GM19025 (cell line): ENCODE data around the gene PIEZO2.

ENCODE experiments used
- ATAC-seq: cut with Tn5 transposase; IDR thresholded peaks from one replicate; pipeline ENCODE4 v1.9.1; 2021; ENCODE audit warnings: mild to moderate bottlenecking, low read depth, moderate library complexity; ENCODE audit not compliant: unreplicated experiment

Gene PIEZO2

DNA sequence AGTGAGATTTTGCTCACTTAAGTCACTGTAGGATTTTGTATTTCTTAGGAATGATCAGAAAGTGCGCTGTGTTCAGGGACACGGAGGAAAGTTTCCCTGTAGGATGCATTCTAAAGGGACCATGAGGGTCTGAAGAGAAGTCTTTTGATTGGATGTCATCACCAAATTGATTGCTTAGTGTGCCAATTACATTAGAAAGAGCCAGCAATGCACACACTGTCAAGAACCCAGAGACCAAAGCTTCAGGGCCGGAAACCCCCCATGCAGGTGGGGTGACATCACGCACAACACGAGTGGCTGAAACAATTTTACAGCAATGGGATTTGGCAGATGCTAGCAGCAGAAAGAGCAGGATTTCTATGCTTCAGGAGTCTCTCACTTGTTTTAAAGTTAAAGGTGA, 381.1 kb downstream of the PIEZO2 start:
- no peak for ATAC-seq

DNA sequence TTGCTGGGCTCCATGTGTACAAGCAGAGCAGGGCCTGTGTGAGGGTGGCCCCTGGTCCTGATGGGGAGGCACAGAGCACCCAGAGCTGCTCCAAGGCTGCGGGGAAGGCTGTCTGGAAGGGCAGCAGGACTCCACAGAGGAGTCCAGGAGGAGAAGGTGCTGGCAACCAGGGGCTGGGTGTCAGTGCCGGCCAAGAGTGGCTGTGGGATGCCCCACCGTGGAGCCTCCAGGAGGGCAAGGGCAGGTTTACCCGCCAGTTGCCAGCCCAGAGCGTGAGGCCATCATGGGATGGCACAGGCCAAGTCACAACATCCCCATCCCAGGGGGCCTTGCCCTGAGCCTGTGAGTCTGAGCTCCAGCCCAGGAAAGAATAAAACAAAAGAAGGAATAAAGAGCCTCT, 381.7 kb downstream of the PIEZO2 start:
- ATAC-seq = no peak

DNA sequence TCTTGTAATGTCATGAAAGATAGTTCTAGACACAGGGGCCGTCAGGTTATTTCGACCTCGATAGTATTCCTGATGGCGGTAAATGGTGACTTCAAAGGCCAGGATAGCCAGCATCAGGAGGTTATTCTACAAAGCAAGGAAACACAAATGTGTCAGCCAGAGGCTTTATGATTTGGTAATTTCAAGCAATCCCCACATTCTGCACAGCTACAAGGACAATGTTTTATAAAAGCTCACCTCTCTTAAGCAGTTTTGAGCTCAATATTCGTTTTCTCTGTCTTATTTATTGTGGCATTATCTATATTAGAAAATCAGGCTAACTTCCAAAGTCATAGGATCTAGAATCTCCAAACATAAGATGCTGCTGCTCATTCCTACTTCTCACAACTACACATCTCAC, 388.4 kb downstream of the PIEZO2 start:
- no peak for ATAC-seq

DNA sequence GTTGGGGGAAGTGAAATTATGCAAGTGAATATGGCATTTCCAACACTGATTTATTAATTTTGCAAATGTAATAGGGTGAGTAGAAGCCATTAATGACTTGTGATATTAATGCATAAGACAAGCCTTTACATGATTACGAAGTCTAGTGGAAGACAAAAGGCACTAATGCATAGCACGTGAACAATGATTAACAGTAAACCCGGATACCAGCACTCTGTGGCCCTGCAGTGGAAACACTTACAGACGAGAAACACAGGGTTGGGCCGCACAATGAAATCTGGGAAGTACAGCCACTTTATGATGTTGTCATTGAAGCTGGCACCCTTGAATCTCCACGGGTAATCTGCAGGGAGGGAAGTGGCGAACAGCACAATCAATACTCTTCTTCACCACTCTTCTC, 390.1 kb downstream of the PIEZO2 start:
- ATAC-seq = no peak

DNA sequence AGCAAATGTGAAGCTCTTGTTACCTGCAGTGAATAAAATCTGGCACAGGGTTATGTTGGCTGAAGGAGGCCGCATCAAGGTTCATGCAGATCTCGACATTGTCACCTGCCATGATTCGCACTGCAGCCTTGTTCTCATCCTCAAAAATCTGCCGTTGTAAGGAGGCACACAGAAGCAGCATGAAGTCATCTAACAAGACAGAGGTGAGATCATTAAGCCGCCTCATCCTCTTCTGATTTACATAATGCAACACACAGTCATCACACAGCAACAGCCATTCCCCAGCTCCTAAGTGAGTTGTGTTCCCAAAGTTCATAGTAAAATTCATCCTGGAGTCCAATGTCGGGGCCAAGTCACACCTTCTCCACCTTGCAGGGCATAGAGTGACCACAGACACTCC, 391.4 kb downstream of the PIEZO2 start:
- ATAC-seq = no peak

DNA sequence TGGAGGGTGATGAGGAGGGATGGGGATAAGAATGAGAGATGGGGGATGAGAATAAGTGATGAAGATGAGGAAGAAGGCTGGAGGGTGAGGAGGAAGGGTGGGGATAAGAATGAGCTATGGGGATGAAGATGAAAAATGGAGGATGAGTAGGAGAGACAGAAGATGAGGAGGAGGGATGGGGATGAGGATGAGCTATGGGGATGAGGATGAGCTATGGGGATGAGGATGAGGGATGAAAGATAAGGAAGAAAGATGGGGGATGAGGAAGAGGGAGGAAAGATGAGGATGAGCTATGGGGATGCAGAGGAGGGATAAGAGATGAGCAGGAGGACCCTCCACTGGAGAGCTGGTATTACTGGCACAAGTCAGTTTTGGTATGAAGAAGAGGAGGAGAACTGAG, 392.0 kb downstream of the PIEZO2 start:
- no peak for ATAC-seq

DNA sequence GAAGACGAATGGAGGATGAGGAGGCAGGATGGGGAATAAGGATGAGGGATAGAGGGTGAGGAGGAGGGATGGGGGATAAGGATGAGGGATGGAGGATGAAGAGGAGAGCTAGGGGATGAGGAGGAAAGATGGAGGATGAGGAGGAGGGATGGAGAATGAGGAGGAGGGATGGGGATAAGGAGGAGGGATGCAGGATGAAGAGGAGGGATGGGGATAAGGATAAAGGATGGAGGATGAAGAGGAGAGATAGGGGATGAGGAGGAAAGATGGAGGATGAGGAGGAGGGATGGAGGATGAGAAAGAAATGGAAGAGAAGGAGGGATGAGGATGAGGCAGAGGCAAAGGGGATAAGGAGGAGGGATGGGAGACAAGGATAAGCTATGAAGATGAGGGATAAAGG, 393.5 kb downstream of the PIEZO2 start:
- no peak for ATAC-seq

DNA sequence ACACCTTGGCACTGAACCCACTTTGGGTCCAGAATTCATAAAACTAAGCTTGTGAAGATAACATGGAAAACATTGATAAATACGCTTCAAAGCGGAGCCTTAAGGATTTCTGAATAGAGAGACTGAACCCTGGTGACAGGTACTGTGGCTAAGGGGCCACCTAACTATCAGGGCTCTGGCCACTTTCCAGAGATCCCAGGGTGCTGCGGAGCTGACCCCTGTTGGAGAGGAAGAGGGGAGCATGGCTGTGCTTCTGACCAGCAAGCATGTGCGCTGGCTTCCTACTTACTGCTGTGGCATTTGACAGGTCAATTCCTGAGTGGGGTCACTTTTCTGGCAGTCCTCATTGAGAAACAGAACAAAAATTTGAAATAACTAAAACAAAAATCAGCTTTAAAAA, 395.2 kb downstream of the PIEZO2 start:
- ATAC-seq = no peak

DNA sequence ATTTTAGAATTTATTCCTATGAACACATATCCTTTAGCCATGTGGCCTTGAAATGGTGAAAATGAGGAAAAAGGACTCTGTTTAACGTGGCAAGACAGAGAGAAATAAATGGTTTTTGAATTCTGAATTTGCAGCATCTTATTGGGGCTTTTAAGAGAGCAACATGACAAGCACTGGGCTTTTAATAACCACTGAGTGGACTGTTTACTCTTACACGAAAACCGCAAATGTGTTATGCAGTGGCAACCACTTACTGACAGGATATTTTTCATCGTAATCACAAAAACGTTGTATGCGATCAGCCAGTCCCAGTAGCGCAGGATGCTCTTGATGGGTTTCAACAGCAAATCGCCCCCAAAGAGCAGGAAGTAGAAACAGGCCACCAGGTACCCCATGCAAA, 397.0 kb downstream of the PIEZO2 start:
- no peak for ATAC-seq

DNA sequence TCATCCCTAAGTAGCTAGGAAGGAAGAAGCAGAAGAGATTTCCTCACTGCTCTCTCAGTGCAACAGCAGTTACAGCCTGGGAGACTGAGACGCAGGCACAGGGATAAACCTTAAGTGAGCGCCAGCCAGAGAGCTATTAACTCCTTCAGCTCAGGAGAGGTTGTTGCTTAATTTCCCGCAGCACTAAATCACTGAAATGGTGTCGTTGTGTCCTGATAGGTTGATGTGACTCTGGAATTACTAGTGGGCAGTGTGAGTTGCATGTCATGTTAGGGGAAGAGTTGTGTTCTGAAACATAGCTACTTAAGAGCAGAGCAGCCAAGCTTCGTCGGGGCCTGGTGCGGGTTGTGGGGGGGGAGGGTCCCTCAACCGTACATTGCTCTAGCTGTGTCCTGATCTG, 397.7 kb downstream of the PIEZO2 start:
- no peak for ATAC-seq

DNA sequence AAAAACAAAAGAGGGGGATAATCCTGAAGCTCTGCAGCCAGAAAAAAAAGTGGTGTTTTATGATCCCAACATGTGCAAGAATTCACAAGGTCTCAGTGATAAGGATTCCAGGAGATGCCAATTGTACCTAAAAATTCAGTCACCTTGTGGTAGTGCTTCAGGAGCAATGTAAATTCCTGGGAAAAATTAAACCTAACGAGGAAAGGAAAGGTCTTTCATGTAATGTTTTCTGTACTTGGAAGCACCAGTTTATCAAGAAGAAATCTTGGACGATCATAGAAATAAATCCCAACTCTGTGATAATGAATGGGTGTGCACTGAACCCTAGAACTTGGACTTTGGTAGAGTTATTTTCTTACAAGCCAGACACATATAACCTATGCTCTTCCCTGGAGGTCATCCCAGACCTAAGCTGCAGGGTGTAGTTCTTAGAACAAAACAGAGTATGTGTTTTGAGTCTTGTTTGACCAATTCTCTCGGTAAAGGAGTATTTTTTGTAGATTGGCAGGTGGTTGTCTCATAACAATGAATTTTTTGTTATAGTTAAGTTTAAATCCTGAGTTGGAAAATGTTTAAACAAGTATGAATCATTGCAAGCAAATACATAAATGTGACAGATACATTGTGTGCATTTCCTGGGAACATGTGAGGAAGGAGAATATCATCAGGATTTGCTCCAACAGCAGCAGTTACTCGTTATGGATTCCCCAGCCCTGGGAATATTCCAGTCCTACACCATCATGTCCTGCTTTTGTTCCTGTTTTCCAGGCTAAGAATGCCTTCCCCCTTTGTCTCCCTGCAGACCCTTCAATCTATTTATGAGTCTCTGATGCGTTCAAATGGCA, 399.0 kb downstream of the PIEZO2 start:
- ATAC-seq = no peak

DNA sequence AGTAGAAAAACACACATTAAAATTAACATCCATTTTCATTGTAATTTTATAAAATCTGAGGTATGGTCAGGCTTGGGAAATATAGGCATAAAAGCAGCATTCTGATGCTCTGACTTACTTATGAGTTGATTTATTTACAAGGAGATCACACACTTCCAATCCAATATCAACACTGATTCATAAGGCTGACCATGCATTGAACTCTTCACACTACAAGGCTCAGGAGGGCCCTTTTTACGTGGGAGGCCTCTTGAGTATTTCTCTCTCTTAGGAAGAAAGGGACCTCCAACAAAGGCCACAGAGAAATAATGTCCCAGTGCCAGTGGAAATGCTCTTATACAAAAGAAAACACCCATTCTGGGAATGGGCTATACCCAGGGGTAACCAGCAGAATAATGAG, 400.7 kb downstream of the PIEZO2 start:
- ATAC-seq = no peak

DNA sequence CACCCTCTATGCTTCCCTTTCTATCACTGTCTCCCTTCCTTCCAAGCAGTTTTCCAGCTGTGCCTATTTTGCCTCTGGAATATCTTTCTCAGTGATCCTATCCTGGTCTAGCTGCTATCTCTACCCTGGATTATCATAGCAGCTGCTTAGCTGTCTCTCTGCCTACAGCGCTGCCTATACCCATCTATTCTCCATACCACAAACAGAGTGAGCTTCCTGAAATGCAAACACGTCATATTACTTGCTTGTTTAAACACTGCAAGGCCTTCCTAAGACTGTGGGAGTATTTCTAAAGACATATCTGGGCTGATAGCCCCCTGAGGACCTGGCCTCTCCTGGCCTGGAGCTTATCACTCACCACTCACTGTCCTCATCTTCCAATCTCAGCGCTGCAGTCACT, 403.4 kb downstream of the PIEZO2 start:
- ATAC-seq = no peak

DNA sequence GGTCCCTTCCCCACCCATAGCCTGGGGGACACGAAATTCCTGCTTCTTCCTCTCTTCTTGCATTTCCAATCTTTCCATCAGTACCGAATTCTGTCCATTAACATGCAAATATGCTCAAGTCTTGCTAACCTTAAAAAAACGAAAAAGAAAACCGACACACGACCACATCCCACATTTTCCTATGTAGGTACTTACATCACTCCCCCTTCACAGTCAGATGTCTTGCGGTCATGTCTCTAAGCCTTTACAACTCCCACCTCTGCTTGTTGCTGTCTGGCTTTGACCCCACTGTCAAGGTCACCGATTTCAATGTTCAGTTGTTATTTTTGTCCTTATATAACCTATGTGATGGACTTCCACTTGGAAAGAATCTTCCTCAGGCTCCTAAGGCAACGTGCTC, 404.1 kb downstream of the PIEZO2 start:
- ATAC-seq = no peak

DNA sequence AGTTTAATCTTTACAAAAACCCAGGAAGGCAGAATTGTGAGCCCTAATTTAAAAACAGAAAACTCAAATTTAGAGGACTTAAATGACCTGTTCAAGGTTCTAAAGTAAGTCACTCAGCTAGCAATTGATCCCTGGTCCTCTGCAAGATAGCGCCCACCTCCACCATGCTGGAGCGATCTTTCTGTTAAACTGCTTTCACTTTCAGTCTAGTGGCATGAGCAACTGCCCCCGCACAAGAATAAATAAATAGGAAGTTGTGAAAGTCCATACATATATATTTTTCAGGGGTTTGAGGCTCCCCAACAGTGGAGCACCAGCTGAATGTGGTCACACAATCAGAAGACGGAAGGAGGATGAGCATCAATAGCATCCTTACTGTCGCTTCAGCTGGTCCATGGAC, 405.6 kb downstream of the PIEZO2 start:
- ATAC-seq = no peak

DNA sequence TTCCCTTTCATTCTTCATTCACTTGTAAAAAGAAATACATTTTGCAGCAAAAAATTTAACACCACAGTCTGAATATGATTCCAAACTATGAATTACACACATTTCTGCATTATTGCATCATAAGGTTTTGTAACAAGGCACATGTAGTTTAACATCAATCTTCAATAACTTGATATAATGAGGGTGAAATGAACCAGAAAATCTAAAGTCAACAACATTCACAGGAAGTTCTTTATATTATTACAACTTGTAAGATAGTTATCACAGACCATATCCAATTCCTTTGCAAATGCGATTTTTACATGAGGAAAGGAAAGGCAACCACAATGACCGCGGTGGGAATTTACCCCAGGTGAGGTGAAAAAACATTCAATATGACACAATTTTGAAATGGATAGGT, 410.2 kb downstream of the PIEZO2 start:
- no peak for ATAC-seq

DNA sequence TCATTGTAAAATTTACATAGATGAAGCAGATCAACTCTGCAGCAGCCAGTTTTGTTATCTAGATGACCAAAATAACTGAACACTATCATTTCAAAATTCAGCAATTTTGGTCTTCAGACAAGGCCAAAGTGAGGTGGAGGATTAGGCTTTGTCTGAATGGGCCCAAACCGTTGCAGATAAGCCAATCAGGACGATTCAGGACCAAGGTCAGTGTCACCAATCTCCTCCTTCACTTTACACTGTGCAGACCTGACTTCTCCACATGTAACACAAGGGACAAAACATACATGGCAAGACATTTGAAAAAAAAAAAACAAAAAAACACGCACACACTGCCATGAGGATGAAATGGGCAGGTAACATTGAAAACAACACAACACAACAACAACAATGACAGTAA, 412.4 kb downstream of the PIEZO2 start:
- no peak for ATAC-seq

DNA sequence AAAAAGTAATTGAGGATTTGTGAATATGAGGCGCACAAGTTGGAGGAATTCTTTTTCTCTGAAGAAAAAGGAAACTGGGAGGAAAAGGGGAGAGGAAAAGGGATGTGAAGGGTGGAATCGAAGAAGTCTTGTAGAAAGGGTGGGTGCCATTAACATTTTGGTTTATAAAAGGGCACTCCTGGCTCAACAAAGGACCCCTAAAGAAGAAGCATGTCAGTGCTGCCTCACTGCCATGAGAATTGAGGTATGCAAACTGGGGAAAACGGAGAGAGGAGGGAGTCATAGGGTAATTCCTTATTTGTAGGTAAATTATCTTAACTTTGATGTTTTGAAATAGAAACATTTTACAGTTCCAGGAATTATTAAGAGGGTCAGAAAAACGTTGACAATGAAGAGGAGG, 416.4 kb downstream of the PIEZO2 start:
- ATAC-seq = no peak

DNA sequence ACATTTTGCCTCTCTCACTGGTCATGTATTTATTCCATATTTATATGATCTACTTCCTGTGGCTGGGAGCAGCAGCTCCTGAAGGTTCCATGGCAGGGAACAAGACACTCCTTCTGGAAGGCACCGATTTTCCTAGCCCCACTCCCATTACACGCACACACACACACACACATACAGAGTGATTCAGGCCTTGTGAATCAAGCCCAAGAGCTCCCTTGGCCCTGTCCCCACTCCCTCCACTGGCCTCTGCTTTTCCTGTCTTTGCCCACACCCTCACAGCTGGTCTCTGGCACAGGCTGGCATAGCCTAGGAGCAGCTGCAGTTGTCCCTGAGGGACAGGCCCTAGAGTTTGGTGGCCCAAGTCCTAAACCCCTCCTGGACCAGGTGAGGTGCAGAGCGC, 421.9 kb downstream of the PIEZO2 start:
- no peak for ATAC-seq

DNA sequence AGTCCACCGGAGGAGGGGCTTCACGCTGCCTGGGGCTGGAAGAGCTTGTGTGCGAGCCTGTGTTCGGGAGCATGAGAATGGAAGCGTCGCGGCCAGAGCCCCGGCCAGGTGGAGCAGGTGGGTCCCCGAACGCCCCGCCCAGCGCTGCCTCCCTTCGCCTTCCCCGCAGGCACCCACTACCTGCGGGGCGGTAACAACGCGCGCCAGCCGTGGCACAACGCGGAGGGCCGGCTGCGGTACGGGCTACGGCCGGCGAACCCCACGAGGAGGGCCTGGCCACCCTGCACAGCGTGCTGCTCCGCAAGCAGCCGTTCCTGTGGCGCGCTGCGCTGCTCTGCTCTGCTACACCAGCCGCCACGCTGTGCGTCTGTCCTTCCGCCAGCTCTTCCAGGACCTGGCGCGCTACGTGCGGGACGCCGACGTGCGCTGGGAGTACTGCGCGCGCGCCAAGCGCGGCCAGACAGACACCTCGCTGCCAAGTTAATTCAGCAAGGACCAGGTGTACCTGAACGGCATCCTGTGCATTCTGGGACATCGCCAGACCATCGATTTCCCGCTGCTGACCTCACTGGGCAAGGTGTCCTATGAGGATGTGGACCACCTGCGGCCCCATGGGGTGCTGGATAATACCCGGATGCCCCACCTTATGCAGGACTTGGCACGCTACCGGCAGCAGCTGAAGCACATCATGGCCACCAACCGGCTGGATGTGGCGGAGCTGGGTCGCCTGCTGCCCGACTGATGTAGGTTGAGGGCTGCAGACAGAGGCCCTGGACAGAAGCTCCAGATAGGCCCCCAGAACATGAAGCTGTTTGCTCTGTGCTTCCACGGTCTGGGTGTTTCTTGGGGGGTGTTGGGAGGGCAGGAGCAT, 422.9 kb downstream of the PIEZO2 start:
- no peak for ATAC-seq

DNA sequence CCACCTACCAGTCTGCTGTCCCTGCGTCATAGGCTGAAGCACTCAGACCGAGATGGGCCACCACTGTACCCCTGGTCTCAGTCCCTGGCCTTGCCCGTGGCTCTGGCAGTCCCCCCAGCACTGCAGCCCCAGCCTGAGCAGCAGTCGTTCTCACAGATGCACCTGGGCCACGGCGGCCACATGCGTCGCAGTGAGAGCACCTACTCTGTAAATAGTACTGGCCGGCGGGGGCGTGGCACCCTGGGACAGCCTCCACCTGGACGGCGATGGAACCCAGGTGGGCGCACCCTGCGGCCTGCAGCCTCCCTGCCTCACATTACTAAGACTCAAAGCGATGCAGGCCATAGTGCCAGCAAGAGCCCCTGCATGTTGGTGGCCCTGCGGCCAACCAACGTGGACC, 424.7 kb downstream of the PIEZO2 start:
- ATAC-seq = no peak

DNA sequence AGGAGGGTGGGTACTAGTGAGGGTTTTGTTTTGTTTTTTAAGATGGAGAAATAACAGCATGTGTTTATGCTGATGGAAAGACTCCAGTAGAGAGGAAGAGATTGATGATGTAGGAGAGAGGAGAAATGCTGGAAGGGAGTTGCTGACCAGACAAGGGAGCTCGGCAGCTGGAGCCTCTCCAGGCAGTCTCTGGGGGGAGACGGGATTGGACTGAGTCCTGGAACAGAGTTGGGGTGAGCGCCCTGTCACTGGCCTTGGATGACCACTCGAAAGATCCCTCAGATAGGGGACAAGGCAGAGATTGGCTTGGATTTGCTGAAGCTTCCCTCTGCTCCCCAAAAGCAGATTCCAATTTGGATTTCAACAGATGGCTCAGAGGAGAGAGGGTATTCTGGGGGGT, 425.9 kb downstream of the PIEZO2 start:
- no peak for ATAC-seq
